Measurements from ENCODE around the gene HOMER1.

The HOMER1 gene

DNA sequence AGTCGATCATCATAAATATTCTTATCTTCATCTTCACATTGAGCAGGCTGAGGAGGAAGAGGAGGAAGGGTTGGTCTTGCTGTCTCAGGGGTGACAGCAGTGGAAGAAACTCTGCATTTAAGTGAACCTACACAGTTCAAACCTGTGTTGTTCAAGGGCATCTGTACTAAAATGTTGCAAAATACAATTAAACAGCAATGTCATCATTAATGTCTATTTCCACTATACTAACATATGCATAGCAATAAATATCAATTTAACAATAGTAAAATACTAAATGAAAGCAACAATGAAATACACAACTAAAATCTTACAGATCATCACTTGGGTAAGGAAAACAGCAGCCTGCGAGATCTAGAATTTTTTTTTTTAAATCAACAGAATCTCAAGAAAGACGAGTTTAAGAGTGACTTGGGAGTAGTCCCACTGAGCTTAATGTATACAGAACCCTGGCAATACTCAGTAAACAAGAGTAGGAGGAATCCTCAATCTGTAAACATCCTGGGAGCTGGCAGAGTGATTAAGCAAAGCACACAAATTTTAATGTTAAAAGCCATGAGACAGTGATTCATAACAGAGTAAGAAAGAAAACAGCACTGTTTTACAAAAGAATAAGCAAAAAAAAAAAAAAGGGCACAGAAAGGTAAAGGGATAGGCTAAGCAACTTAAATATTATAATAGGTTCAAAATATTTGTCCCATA is 10.0 kb downstream of the HOMER1 start:
- H3K9ac ChIP-seq (ENCODE audit: low read length): no peak overlapping the region
- peak overlapping the region; percentile 4 for H3K27ac ChIP-seq (ENCODE audit: low read length)
- no peaks in the 10 kb centered on the region for H3K9me3 ChIP-seq (ENCODE audit: control insufficient read depth, low read depth, low read length)
- H3K4me3 ChIP-seq (ENCODE audit: low read length): no peak overlapping the region
- no peaks in the 10 kb centered on the region for H3K27me3 ChIP-seq (ENCODE audit: control insufficient read depth, insufficient read depth, low read length)
- H3K4me1 ChIP-seq (ENCODE audit: control insufficient read depth, low read depth, low read length): peaks cover 19% of the 10 kb centered on the region
- H3K36me3 ChIP-seq (ENCODE audit: control insufficient read depth, low read depth, low read length): no peaks in the 10 kb centered on the region

DNA sequence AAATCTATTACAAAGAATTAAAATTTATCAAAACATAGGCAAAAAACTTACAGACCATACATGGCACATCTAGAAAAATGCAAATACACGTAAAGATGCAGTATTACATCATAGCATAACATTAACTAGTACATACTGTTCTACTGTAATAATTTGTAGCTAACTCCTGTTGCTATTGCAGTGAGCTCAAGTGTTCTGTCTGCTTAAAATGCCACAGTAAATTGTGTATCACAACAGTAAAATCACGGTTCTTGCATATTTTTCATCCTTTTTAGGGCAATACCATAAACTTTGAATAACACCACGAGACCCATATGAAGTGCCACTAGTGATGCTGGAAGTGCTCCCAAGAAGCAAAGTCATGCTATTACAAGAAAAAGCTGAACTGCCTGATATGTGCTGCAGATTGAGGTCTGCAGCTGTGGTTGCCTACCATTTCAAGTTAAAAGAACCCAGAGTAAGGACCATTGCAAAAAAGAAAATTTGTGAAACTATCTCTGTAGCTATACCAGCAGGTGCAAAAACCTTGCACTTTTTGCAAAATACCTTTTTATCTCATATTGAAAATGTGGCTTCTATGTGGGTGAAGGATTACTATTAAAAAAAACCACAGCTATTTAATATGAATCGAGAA is 14.2 kb downstream of the HOMER1 start:
- Histone ChIP-seq H3K9ac (ENCODE audit: low read length) (no peak overlapping the region), H3K4me3 (ENCODE audit: low read length) (no peak overlapping the region), H3K4me1 (ENCODE audit: control insufficient read depth, low read depth, low read length) (peaks cover 14% of the 10 kb centered on the region), H3K27me3 (ENCODE audit: control insufficient read depth, insufficient read depth, low read length) (no peaks in the 10 kb centered on the region), H3K27ac (ENCODE audit: low read length) (no peak overlapping the region), H3K36me3 (ENCODE audit: control insufficient read depth, low read depth, low read length) (no peaks in the 10 kb centered on the region), H3K9me3 (ENCODE audit: control insufficient read depth, low read depth, low read length) (no peaks in the 10 kb centered on the region)

GRCh38 chr5:79495311-79495710 is 18.6 kb downstream of the HOMER1 start:
- no peaks in the 10 kb centered on the region for H3K36me3 ChIP-seq (ENCODE audit: control insufficient read depth, low read depth, low read length)
- H3K4me3 ChIP-seq (ENCODE audit: low read length): no peak overlapping the region
- no peaks in the 10 kb centered on the region for H3K9me3 ChIP-seq (ENCODE audit: control insufficient read depth, low read depth, low read length)
- H3K9ac ChIP-seq (ENCODE audit: low read length): no peak overlapping the region
- H3K27ac ChIP-seq (ENCODE audit: low read length): no peak overlapping the region
- H3K27me3 ChIP-seq (ENCODE audit: control insufficient read depth, insufficient read depth, low read length): no peaks in the 10 kb centered on the region
- H3K4me1 ChIP-seq (ENCODE audit: control insufficient read depth, low read depth, low read length): peaks cover 19% of the 10 kb centered on the region

GRCh38 chr5:79493596-79494345 is 20.2 kb downstream of the HOMER1 start:
- Histone ChIP-seq H3K4me1 (ENCODE audit: control insufficient read depth, low read depth, low read length) (peaks cover 19% of the 10 kb centered on the region), H3K9ac (ENCODE audit: low read length) (no peak overlapping the region), H3K9me3 (ENCODE audit: control insufficient read depth, low read depth, low read length) (no peaks in the 10 kb centered on the region), H3K27ac (ENCODE audit: low read length) (no peak overlapping the region), H3K27me3 (ENCODE audit: control insufficient read depth, insufficient read depth, low read length) (no peaks in the 10 kb centered on the region), H3K36me3 (ENCODE audit: control insufficient read depth, low read depth, low read length) (no peaks in the 10 kb centered on the region), H3K4me3 (ENCODE audit: low read length) (no peak overlapping the region)

DNA sequence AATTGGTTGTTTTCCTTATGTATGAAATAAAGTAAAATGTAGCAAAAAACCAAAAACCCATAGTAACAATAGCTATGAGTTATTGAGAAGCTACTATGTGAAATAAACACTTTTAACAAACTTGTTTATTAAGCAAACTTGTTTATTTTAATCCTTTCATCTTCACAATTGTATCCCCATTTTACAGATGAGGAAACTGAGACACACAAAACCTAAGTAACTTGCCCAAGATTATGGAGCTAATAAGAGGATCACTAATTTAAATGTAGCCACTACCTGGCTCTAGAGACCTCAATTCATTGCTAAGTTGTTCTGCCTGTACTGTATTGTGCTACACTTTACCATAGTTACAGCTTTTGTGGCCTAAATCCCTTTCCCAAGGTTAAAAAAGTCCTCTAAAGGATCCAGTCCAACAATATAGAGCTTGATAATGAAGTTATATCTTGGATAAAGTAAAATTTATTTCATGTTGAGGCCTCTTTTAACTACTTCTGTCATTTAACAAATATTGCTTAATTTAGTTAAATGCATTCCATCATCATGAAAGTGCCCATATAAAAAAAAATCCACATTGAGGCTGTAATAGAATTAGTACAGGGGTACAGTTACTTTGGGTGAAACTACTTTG is 22.1 kb downstream of the HOMER1 start:
- Histone ChIP-seq H3K27ac (ENCODE audit: low read length) (no peak overlapping the region), H3K36me3 (ENCODE audit: control insufficient read depth, low read depth, low read length) (no peaks in the 10 kb centered on the region), H3K4me1 (ENCODE audit: control insufficient read depth, low read depth, low read length) (peaks cover 19% of the 10 kb centered on the region), H3K27me3 (ENCODE audit: control insufficient read depth, insufficient read depth, low read length) (no peaks in the 10 kb centered on the region), H3K4me3 (ENCODE audit: low read length) (no peak overlapping the region), H3K9ac (ENCODE audit: low read length) (no peak overlapping the region), H3K9me3 (ENCODE audit: control insufficient read depth, low read depth, low read length) (no peaks in the 10 kb centered on the region)

- Histone ChIP-seq H3K36me3 (ENCODE audit: control insufficient read depth, low read depth, low read length) (no peaks in the 10 kb centered on the region), H3K9me3 (ENCODE audit: control insufficient read depth, low read depth, low read length) (no peaks in the 10 kb centered on the region), H3K27ac (ENCODE audit: low read length) (no peak overlapping the region), H3K4me1 (ENCODE audit: control insufficient read depth, low read depth, low read length) (peaks cover 14% of the 10 kb centered on the region), H3K27me3 (ENCODE audit: control insufficient read depth, insufficient read depth, low read length) (no peaks in the 10 kb centered on the region), H3K4me3 (ENCODE audit: low read length) (no peak overlapping the region), H3K9ac (ENCODE audit: low read length) (no peak overlapping the region)
These were observed 23.5 kb downstream of the HOMER1 start for GRCh38 chr5:79490323-79490936.

DNA sequence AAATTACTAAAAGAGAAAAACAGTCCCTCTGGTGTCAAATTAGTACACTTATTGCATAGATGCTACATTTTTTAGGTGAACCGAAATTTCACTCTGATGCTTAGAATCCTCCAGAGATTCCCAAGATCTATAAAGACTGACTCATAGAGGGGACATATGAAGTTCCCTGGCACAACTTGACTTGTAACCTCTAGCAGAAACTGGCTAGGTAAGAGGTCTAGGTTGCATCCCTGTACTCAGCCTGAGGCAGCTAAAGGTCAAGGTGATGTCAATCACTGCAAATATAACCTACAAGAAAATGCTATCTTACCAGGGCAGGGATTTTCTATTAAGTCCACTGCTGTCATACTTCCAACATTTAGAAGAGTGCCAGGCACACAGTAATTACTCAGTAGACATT is 24.2 kb downstream of the HOMER1 start:
- no peak overlapping the region for H3K9ac ChIP-seq (ENCODE audit: low read length)
- peaks cover 10% of the 10 kb centered on the region for H3K4me1 ChIP-seq (ENCODE audit: control insufficient read depth, low read depth, low read length)
- H3K36me3 ChIP-seq (ENCODE audit: control insufficient read depth, low read depth, low read length): no peaks in the 10 kb centered on the region
- H3K4me3 ChIP-seq (ENCODE audit: low read length): no peak overlapping the region
- H3K9me3 ChIP-seq (ENCODE audit: control insufficient read depth, low read depth, low read length): no peaks in the 10 kb centered on the region
- H3K27me3 ChIP-seq (ENCODE audit: control insufficient read depth, insufficient read depth, low read length): no peaks in the 10 kb centered on the region
- no peak overlapping the region for H3K27ac ChIP-seq (ENCODE audit: low read length)

- H3K9me3 ChIP-seq (ENCODE audit: control insufficient read depth, low read depth, low read length): no peaks in the 10 kb centered on the region
- no peaks in the 10 kb centered on the region for H3K36me3 ChIP-seq (ENCODE audit: control insufficient read depth, low read depth, low read length)
- no peaks in the 10 kb centered on the region for H3K27me3 ChIP-seq (ENCODE audit: control insufficient read depth, insufficient read depth, low read length)
- no peak overlapping the region for H3K9ac ChIP-seq (ENCODE audit: low read length)
- H3K27ac ChIP-seq (ENCODE audit: low read length): no peak overlapping the region
- peaks cover 4% of the 10 kb centered on the region for H3K4me1 ChIP-seq (ENCODE audit: control insufficient read depth, low read depth, low read length)
- no peak overlapping the region for H3K4me3 ChIP-seq (ENCODE audit: low read length)
These were observed 25.2 kb downstream of the HOMER1 start for GRCh38 chr5:79488775-79489174.

- no peaks in the 10 kb centered on the region for H3K36me3 ChIP-seq (ENCODE audit: control insufficient read depth, low read depth, low read length)
- H3K27me3 ChIP-seq (ENCODE audit: control insufficient read depth, insufficient read depth, low read length): no peaks in the 10 kb centered on the region
- no peak overlapping the region for H3K9ac ChIP-seq (ENCODE audit: low read length)
- H3K4me3 ChIP-seq (ENCODE audit: low read length): no peak overlapping the region
- H3K27ac ChIP-seq (ENCODE audit: low read length): no peak overlapping the region
- H3K9me3 ChIP-seq (ENCODE audit: control insufficient read depth, low read depth, low read length): no peaks in the 10 kb centered on the region
- H3K4me1 ChIP-seq (ENCODE audit: control insufficient read depth, low read depth, low read length): peaks cover 3% of the 10 kb centered on the region
These were observed 25.9 kb downstream of the HOMER1 start for GRCh38 chr5:79488058-79488457.

DNA sequence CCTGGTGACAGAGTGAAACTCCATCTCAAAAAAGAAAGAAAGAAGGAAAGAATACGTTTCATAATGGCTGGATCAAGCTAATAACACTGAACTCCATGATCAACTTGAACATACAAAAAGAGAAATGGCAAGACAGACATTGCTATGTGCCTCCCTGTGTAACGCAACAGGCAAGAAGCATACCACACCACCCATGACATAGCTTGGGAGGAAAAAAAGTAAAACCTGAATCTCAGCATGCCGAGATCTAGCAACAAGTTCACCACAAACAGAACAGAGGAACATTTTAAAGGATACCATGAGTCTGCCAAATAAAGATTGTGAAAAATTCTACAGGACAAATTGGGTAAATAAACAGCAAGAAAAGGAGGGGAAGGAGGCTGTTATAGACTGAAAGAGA is 26.7 kb downstream of the HOMER1 start:
- Histone ChIP-seq H3K9me3 (ENCODE audit: control insufficient read depth, low read depth, low read length) (no peaks in the 10 kb centered on the region), H3K36me3 (ENCODE audit: control insufficient read depth, low read depth, low read length) (no peaks in the 10 kb centered on the region), H3K4me1 (ENCODE audit: control insufficient read depth, low read depth, low read length) (peaks cover 3% of the 10 kb centered on the region), H3K27me3 (ENCODE audit: control insufficient read depth, insufficient read depth, low read length) (no peaks in the 10 kb centered on the region), H3K27ac (ENCODE audit: low read length) (no peak overlapping the region), H3K4me3 (ENCODE audit: low read length) (no peak overlapping the region), H3K9ac (ENCODE audit: low read length) (no peak overlapping the region)

GRCh38 chr5:79486116-79486515 is 27.8 kb downstream of the HOMER1 start:
- no peaks in the 10 kb centered on the region for H3K27me3 ChIP-seq (ENCODE audit: control insufficient read depth, insufficient read depth, low read length)
- H3K9ac ChIP-seq (ENCODE audit: low read length): no peak overlapping the region
- no peak overlapping the region for H3K4me3 ChIP-seq (ENCODE audit: low read length)
- no peaks in the 10 kb centered on the region for H3K4me1 ChIP-seq (ENCODE audit: control insufficient read depth, low read depth, low read length)
- H3K9me3 ChIP-seq (ENCODE audit: control insufficient read depth, low read depth, low read length): no peaks in the 10 kb centered on the region
- H3K36me3 ChIP-seq (ENCODE audit: control insufficient read depth, low read depth, low read length): no peaks in the 10 kb centered on the region
- no peak overlapping the region for H3K27ac ChIP-seq (ENCODE audit: low read length)

Measured in iPS-18a (cell line).